ENCODE data around the gene NALCN.

Gene NALCN

DNA sequence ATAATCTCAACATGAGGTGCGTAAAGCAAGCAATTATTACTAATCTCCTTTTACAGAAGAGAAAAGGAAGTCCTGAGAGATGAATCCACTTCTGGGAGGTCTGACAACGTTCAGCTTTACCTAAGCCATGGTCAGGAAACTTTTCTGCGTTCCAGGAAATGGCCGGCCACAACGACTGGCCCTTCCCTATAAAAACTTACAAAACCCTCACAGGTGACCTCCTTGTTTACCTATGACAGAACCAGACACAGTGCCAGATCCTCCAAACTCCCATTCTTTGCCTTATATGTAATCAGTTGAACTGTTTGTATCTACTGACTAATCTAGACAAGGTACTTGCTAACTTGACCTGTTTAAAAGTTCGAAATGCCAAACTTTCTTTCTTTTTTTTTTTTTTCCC lies 390.0 kb downstream of the NALCN start:
- Histone ChIP-seq H3K27ac (ENCODE audit: low read depth, low read length, severe bottlenecking) (no peak overlapping the region), H3K9me3 (ENCODE audit: control insufficient read depth, low read length) (no peaks in the 10 kb centered on the region), H3K4me3 (ENCODE audit: extremely low read depth, insufficient read depth, low read length, poor library complexity, severe bottlenecking) (no peak overlapping the region), H3K4me1 (ENCODE audit: control insufficient read depth, insufficient read depth, low read length, poor library complexity, severe bottlenecking) (no peaks in the 10 kb centered on the region), H3K36me3 (ENCODE audit: control insufficient read depth, insufficient read depth, low read length) (no peaks in the 10 kb centered on the region)
- WGBS, 2 experiments (ENCODE audit: insufficient coverage in 2 of 2) = 84 to 85% methylated on average over 3 to 6 of the region's 6 CpGs

DNA sequence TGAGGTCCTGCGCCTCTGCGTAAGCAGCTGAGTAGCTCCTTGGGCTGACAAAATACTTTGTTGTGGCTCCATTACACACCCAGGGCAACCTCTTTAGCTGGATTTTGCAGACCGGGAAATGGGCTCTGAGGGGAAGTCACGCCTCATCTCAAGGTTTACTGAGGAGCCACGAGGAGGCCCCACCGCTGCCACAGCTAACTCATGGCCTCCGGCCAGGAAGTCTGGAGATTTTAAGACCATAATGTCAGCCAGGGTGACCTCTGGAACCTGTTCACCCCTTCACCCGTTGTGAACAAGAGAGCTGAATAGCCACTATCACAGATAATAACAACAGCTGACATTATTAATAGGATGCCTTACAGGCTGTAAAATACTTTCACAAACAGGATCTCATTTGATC lies 390.4 kb downstream of the NALCN start:
- 88 to 97% methylated on average over 7 to 8 of the region's 8 CpGs for WGBS, 2 experiments (ENCODE audit: insufficient coverage in 2 of 2)
- H3K36me3 ChIP-seq (ENCODE audit: control insufficient read depth, insufficient read depth, low read length) = no peaks in the 10 kb centered on the region
- H3K4me1 ChIP-seq (ENCODE audit: control insufficient read depth, insufficient read depth, low read length, poor library complexity, severe bottlenecking) = no peaks in the 10 kb centered on the region
- H3K4me3 ChIP-seq (ENCODE audit: extremely low read depth, insufficient read depth, low read length, poor library complexity, severe bottlenecking) = no peak overlapping the region
- H3K27ac ChIP-seq (ENCODE audit: low read depth, low read length, severe bottlenecking) = no peak overlapping the region
- H3K9me3 ChIP-seq (ENCODE audit: control insufficient read depth, low read length) = no peaks in the 10 kb centered on the region

DNA sequence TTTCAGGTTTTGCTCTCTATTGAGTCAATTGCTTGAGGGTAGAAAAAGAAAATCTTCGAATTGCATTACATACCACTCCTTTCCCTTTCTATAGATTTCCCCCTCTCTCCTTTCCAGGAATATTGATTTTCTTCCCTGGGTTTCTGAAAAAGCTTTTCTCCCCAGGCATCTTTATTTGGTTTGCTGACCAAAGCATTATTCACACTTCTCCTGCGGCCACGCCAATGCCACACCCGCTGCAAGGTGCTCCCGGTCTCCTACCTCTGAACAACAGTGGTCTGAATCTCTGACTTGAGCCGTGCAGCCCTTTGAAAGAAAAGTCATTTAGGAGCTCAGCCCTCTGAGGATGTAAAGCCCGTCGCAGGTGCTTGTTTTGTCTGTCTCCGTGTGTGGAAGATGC lies 390.8 kb downstream of the NALCN start:
- no peak overlapping the region for H3K4me3 ChIP-seq (ENCODE audit: extremely low read depth, insufficient read depth, low read length, poor library complexity, severe bottlenecking)
- H3K4me1 ChIP-seq (ENCODE audit: control insufficient read depth, insufficient read depth, low read length, poor library complexity, severe bottlenecking) = no peaks in the 10 kb centered on the region
- H3K36me3 ChIP-seq (ENCODE audit: control insufficient read depth, insufficient read depth, low read length) = no peaks in the 10 kb centered on the region
- no peaks in the 10 kb centered on the region for H3K9me3 ChIP-seq (ENCODE audit: control insufficient read depth, low read length)
- no peak overlapping the region for H3K27ac ChIP-seq (ENCODE audit: low read depth, low read length, severe bottlenecking)
- 88 to 96% methylated on average over 9 of the region's 9 CpGs for WGBS, 2 experiments (ENCODE audit: insufficient coverage in 2 of 2)

DNA sequence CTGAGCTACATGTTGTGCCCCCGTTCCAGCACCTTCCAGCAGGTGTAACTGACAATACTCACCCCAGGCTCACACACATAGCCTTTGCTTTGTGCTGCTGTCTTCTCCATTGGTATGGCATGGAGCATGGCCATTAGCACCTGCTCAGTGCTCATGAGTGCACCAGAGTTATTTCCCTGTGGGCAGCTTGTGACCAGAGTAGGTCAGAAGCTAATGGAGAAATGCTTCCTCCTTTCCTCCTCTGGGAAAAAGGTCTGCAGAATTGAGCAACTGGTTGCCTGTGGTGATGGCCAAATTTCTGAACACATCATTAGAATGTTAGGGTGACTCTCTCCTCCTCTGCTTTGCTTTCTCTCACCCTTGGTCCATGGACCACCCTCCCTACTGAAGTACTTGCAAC lies 397.2 kb downstream of the NALCN start:
- no peak overlapping the region for H3K4me3 ChIP-seq (ENCODE audit: extremely low read depth, insufficient read depth, low read length, poor library complexity, severe bottlenecking)
- no peak overlapping the region for H3K27ac ChIP-seq (ENCODE audit: low read depth, low read length, severe bottlenecking)
- H3K36me3 ChIP-seq (ENCODE audit: control insufficient read depth, insufficient read depth, low read length) = no peaks in the 10 kb centered on the region
- no peaks in the 10 kb centered on the region for H3K9me3 ChIP-seq (ENCODE audit: control insufficient read depth, low read length)
- H3K4me1 ChIP-seq (ENCODE audit: control insufficient read depth, insufficient read depth, low read length, poor library complexity, severe bottlenecking) = peaks cover 4% of the 10 kb centered on the region
- WGBS, 2 experiments (ENCODE audit: insufficient coverage in 2 of 2) = 86 to 91% methylated on average over 1 of the region's 1 CpG

DNA sequence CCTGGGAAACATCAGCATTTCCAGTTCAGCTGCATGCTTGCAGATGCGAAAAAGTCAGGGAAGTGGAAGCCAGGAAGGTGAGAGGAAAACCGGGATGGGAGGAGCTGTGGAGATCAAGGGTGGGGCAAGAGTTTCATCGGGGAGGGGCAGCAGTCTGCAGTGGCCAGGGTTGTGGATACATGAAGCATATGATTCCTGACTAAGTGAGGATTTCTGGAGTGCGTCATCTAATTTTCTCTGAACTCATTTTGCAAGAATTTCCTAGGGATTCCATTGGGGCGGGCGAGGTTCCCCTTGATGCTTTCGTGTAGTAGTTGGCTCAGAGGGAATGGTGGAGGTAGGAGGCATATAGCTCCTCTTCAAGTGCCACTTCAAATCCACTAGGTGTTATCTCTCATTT lies 397.6 kb downstream of the NALCN start:
- no peak overlapping the region for H3K27ac ChIP-seq (ENCODE audit: low read depth, low read length, severe bottlenecking)
- no peaks in the 10 kb centered on the region for H3K36me3 ChIP-seq (ENCODE audit: control insufficient read depth, insufficient read depth, low read length)
- peaks cover 4% of the 10 kb centered on the region for H3K4me1 ChIP-seq (ENCODE audit: control insufficient read depth, insufficient read depth, low read length, poor library complexity, severe bottlenecking)
- no peak overlapping the region for H3K4me3 ChIP-seq (ENCODE audit: extremely low read depth, insufficient read depth, low read length, poor library complexity, severe bottlenecking)
- H3K9me3 ChIP-seq (ENCODE audit: control insufficient read depth, low read length) = no peaks in the 10 kb centered on the region
- 85 to 90% methylated on average over 2 to 6 of the region's 7 CpGs for WGBS, 2 experiments (ENCODE audit: insufficient coverage in 2 of 2)

DNA sequence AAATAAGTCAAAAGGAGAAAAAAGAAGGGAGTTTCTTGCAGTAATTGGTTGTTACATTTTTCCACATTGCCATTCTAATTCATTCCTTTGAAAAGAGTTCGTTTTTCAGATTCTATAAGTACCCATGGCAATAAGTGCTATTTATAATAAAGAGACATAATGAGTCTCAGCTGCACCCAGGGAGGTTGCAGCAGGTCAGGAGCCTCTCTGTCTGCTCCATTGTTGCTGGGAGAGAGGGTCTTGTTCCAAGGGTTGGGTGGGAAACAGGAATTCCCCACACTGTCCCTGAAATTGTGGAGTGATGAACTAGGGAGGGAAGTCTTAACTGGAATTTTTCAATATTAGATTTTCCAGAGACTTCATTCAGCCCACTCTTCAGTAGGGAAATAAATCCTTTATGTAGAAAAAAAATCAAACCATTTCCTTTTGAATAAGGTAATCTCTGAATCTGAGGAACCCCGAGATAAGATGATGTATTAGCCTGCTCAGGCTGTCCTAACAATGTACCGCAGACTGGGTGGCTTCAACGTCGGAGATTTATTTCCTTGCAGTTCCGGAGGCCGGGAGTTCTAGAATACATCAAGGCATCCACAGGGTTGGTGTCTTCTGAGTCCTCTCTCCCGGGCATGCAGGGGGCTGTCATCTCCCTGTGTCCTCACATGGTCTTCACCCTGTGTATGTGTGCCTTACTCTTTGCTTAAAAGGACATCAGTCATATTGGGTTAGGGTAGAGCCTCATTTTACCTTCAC lies 399.0 kb downstream of the NALCN start:
- WGBS, 2 experiments (ENCODE audit: insufficient coverage in 2 of 2) = 90 to 98% methylated on average over 6 of the region's 8 CpGs
- Histone ChIP-seq H3K4me3 (ENCODE audit: extremely low read depth, insufficient read depth, low read length, poor library complexity, severe bottlenecking) (no peak overlapping the region), H3K4me1 (ENCODE audit: control insufficient read depth, insufficient read depth, low read length, poor library complexity, severe bottlenecking) (peaks cover 4% of the 10 kb centered on the region), H3K9me3 (ENCODE audit: control insufficient read depth, low read length) (no peaks in the 10 kb centered on the region), H3K36me3 (ENCODE audit: control insufficient read depth, insufficient read depth, low read length) (no peaks in the 10 kb centered on the region), H3K27ac (ENCODE audit: low read depth, low read length, severe bottlenecking) (no peak overlapping the region)

DNA sequence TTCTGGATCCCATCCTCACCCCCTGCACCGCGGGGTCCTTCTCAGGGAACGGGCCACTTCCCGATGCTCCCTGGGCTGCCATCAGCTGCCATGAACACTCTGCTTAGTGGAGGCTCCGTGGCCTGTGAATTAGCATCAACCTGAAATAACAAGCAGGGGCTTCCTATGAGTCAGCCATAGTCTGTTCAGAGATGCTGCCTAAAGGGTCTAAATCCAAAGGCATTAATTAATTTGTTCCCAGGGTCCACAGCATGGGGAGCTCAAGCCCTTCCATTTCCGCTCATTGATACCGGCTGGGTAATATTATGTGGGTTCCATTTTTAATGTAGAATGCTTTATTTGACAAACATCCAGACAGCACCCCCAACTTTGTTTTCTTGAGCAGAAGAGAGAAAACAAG lies 399.8 kb downstream of the NALCN start:
- peaks cover 4% of the 10 kb centered on the region for H3K4me1 ChIP-seq (ENCODE audit: control insufficient read depth, insufficient read depth, low read length, poor library complexity, severe bottlenecking)
- 94 to 99% methylated on average over 5 of the region's 7 CpGs for WGBS, 2 experiments (ENCODE audit: insufficient coverage in 2 of 2)
- no peaks in the 10 kb centered on the region for H3K36me3 ChIP-seq (ENCODE audit: control insufficient read depth, insufficient read depth, low read length)
- no peak overlapping the region for H3K4me3 ChIP-seq (ENCODE audit: extremely low read depth, insufficient read depth, low read length, poor library complexity, severe bottlenecking)
- no peak overlapping the region for H3K27ac ChIP-seq (ENCODE audit: low read depth, low read length, severe bottlenecking)
- no peaks in the 10 kb centered on the region for H3K9me3 ChIP-seq (ENCODE audit: control insufficient read depth, low read length)

DNA sequence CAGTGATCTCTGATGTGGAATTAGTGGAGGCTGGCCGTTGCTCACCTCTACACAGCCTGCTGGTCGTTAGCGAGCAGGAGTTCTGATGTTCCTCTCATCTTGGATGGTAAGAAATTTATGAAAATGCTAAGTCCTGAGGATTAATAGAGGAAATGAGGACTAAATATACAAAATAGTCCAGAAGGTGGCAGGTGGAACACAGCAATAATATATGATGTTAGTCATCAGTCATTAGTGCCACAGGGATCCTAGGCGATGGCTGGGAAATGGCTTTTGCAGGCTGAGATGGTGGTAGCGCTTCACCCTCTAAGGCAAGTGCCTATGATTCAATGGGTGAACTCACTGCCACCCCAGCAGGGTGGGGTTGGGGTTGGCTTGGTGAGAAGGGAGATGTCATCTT lies 403.1 kb downstream of the NALCN start:
- Histone ChIP-seq H3K4me3 (ENCODE audit: extremely low read depth, insufficient read depth, low read length, poor library complexity, severe bottlenecking) (no peak overlapping the region), H3K9me3 (ENCODE audit: control insufficient read depth, low read length) (no peaks in the 10 kb centered on the region), H3K36me3 (ENCODE audit: control insufficient read depth, insufficient read depth, low read length) (no peaks in the 10 kb centered on the region), H3K27ac (ENCODE audit: low read depth, low read length, severe bottlenecking) (no peak overlapping the region), H3K4me1 (ENCODE audit: control insufficient read depth, insufficient read depth, low read length, poor library complexity, severe bottlenecking) (peaks cover under 1% of the 10 kb centered on the region)
- 82 to 92% methylated on average over 3 to 5 of the region's 5 CpGs for WGBS, 2 experiments (ENCODE audit: insufficient coverage in 2 of 2)

DNA sequence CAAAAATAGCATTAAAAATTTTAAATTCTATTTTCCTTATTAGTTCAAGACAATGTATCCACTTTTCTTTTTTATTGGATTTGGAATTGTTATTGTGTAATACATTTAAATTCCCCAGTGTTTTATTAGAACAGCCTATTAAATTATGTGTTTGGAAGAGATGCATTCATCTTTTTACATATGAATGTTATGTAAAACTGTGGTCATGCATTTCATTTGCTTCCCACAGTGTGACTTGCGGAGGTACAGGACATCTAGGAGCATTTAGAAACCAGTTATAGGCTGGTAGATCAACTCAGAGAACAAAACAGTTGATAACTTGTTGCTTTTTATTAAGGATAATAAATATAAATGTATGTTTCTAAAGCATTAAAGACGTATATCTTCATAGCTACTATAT lies 406.2 kb downstream of the NALCN start:
- Histone ChIP-seq H3K27ac (ENCODE audit: low read depth, low read length, severe bottlenecking) (no peak overlapping the region), H3K4me3 (ENCODE audit: extremely low read depth, insufficient read depth, low read length, poor library complexity, severe bottlenecking) (no peak overlapping the region), H3K36me3 (ENCODE audit: control insufficient read depth, insufficient read depth, low read length) (no peaks in the 10 kb centered on the region), H3K4me1 (ENCODE audit: control insufficient read depth, insufficient read depth, low read length, poor library complexity, severe bottlenecking) (no peaks in the 10 kb centered on the region), H3K9me3 (ENCODE audit: control insufficient read depth, low read length) (no peaks in the 10 kb centered on the region)
- WGBS, 2 experiments (ENCODE audit: insufficient coverage in 2 of 2) = no CpG with 5 or more reads among the region's 2 CpGs

DNA sequence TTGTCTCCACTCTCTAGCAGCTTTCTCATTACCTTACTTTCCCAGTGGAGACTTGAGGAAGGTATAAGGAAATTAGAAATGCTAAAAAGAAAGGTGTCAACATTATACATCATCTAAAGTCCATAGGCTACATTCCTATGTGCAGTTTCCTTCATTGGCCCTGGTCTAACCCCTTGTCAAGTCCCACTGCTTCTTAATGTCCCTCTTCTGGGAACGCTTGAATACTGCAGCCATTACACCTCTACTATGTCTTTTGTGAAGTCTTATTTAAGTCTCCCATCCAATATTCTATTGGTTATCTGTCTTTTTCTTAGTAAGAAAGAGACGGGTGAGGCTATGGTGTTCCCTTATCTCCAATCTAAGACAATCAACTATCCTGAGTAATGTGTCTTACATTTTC lies 409.1 kb downstream of the NALCN start:
- WGBS, 2 experiments (ENCODE audit: insufficient coverage in 2 of 2) = no CpG with 5 or more reads among the region's 2 CpGs
- H3K4me1 ChIP-seq (ENCODE audit: control insufficient read depth, insufficient read depth, low read length, poor library complexity, severe bottlenecking) = no peaks in the 10 kb centered on the region
- H3K9me3 ChIP-seq (ENCODE audit: control insufficient read depth, low read length) = no peaks in the 10 kb centered on the region
- no peaks in the 10 kb centered on the region for H3K36me3 ChIP-seq (ENCODE audit: control insufficient read depth, insufficient read depth, low read length)
- H3K4me3 ChIP-seq (ENCODE audit: extremely low read depth, insufficient read depth, low read length, poor library complexity, severe bottlenecking) = no peak overlapping the region
- H3K27ac ChIP-seq (ENCODE audit: low read depth, low read length, severe bottlenecking) = no peak overlapping the region
